Astrocyte (in vitro differentiated cells and primary cell): ENCODE measurements around the gene LARGE1. TPM values are rescaled to one million over a fixed set of nuclear protein-coding genes. Genes with fewer than 3 reads are reported as not detected.

Source experiments
- DNase-seq: peaks from one replicate; pipeline ENCODE4 v3.0.0-alpha.2; 2010; ENCODE audit warnings: low read depth
- FAIRE-seq: peaks from 2 replicates; lab custom pipeline; 2011; peaks lifted over from hg19 to GRCh38; lab: Jason Lieb, UNC
- H2AFZ ChIP-seq: 2 replicates; pipeline ENCODE4 v1.6.0; 2012; ENCODE audit warnings: low read depth, low read length, inconsistent platforms
- H3K27ac ChIP-seq: 2 replicates; pipeline ENCODE4 v1.5.1; 2011; ENCODE audit warnings: low read depth, low read length, inconsistent platforms
- H3K27me3 ChIP-seq: 2 replicates; pipeline ENCODE4 v1.6.0; 2011; ENCODE audit warnings: low read length, inconsistent platforms; ENCODE audit not compliant: insufficient read depth
- H3K36me3 ChIP-seq: 2 replicates; pipeline ENCODE4 v1.5.1; 2011; ENCODE audit warnings: low read length, inconsistent platforms; ENCODE audit not compliant: insufficient read depth
- H3K4me1 ChIP-seq: 2 replicates; pipeline ENCODE4 v1.5.1; 2011; ENCODE audit warnings: low read length, inconsistent platforms; ENCODE audit not compliant: insufficient read depth
- H3K4me2 ChIP-seq: 2 replicates; pipeline ENCODE4 v1.6.0; 2012; ENCODE audit warnings: low read length, inconsistent platforms
- H3K4me3 ChIP-seq: 2 replicates; pipeline ENCODE4 v1.5.1; 2011; ENCODE audit warnings: low read depth, mild to moderate bottlenecking, low read length, inconsistent platforms; ENCODE audit not compliant: insufficient read depth
- H3K79me2 ChIP-seq: 2 replicates; pipeline ENCODE4 v1.6.0; 2012; ENCODE audit warnings: mild to moderate bottlenecking, low read length, inconsistent platforms; ENCODE audit not compliant: insufficient read depth
- H3K9ac ChIP-seq: 2 replicates; pipeline ENCODE4 v1.6.0; 2012; ENCODE audit warnings: mild to moderate bottlenecking, low read length, inconsistent platforms
- H3K9me3 ChIP-seq: 2 replicates; pipeline ENCODE4 v1.5.1; 2012; ENCODE audit warnings: low read depth, mild to moderate bottlenecking, low read length, inconsistent platforms; ENCODE audit not compliant: insufficient read depth
- H4K20me1 ChIP-seq: 2 replicates; pipeline ENCODE4 v1.6.0; 2012; ENCODE audit warnings: low read length, inconsistent platforms; ENCODE audit not compliant: insufficient read depth
- H3K27ac Mint-ChIP-seq: one replicate; pipeline ENCODE4 v1.8.0; 2021; ENCODE audit warnings: mild to moderate bottlenecking, mixed read lengths; ENCODE audit not compliant: unreplicated experiment
- H3K27me3 Mint-ChIP-seq: one replicate; pipeline ENCODE4 v1.8.0; 2021; ENCODE audit warnings: low read depth, mixed read lengths; ENCODE audit not compliant: unreplicated experiment
- H3K36me3 Mint-ChIP-seq: one replicate; pipeline ENCODE4 v1.8.0; 2021; ENCODE audit warnings: low read depth, mixed read lengths; ENCODE audit not compliant: unreplicated experiment
- H3K4me1 Mint-ChIP-seq: one replicate; pipeline ENCODE4 v1.8.0; 2021; ENCODE audit warnings: low read depth, mixed read lengths; ENCODE audit not compliant: unreplicated experiment
- H3K4me3 Mint-ChIP-seq: one replicate; pipeline ENCODE4 v1.8.0; 2021; ENCODE audit warnings: mild to moderate bottlenecking, moderate library complexity, mixed read lengths; ENCODE audit not compliant: unreplicated experiment
- H3K9me3 Mint-ChIP-seq: one replicate; pipeline ENCODE4 v1.8.0; 2021; ENCODE audit warnings: mild to moderate bottlenecking, mixed read lengths; ENCODE audit not compliant: unreplicated experiment
- EZH2 ChIP-seq: IDR thresholded peaks from 2 replicates; pipeline ENCODE4 v1.6.1; 2012; ENCODE audit warnings: mild to moderate bottlenecking, low read length, inconsistent platforms; ENCODE audit not compliant: insufficient read depth
- total RNA-seq: library from RNA; stranded (reverse); gene quantifications from 2 replicates; pipeline ENCODE4 v1.2.1, GENCODE V29; 2021
- TF ChIP-seq, protein P1 (sequence below): IDR thresholded peaks from 2 replicates; pipeline ENCODE4 v1.5.1; 2011; ENCODE audit warnings: low read depth, mild to moderate bottlenecking, inconsistent platforms, low read length, moderate library complexity; ENCODE audit not compliant: insufficient read depth

The LARGE1 gene
- total RNA-seq, 1 donor from 2014 or later, result 92.6 TPM

DNA sequence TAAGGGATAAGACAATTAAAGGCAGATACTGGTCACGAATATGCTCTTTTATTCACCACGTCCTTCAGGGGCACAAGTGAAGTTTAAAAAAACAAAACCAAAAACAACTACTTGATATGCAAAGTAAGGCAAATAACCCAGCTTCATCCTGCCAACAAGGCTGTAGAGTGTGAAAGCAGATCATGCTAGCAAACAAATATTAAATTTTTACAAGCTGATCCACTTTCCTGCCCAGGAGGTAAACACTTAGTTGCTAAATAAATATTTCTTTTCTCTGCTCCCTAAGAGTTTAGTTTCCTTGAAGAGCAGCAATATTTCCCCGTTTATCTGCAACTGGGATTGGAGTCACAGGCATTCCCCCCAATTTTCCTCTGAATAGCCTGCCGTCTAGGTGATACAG lies 300.2 kb downstream of the LARGE1 start:
- Histone ChIP-seq H3K27ac (no peak overlapping the region), H3K79me2 (no peaks in the 10 kb centered on the region), H3K4me3 (no peak overlapping the region), H4K20me1 (no peaks in the 10 kb centered on the region), H3K27me3 (no peaks in the 10 kb centered on the region), H3K36me3 (no peaks in the 10 kb centered on the region), H3K9me3 (no peaks in the 10 kb centered on the region), H3K4me2 (no peak overlapping the region), H2AFZ (no peak overlapping the region), H3K9ac (no peak overlapping the region), H3K4me1 (no peaks in the 10 kb centered on the region)
- Mint-ChIP-seq H3K36me3 (peaks cover 11% of the 10 kb centered on the region), H3K27ac (no peak overlapping the region), H3K4me3 (no peak overlapping the region), H3K4me1 (peaks cover 6% of the 10 kb centered on the region), H3K9me3 (no peaks in the 10 kb centered on the region), H3K27me3 (no peaks in the 10 kb centered on the region)
- no peak for DNase-seq
- no peak for TF ChIP-seq EZH2
- TF ChIP-seq, protein P1, sequence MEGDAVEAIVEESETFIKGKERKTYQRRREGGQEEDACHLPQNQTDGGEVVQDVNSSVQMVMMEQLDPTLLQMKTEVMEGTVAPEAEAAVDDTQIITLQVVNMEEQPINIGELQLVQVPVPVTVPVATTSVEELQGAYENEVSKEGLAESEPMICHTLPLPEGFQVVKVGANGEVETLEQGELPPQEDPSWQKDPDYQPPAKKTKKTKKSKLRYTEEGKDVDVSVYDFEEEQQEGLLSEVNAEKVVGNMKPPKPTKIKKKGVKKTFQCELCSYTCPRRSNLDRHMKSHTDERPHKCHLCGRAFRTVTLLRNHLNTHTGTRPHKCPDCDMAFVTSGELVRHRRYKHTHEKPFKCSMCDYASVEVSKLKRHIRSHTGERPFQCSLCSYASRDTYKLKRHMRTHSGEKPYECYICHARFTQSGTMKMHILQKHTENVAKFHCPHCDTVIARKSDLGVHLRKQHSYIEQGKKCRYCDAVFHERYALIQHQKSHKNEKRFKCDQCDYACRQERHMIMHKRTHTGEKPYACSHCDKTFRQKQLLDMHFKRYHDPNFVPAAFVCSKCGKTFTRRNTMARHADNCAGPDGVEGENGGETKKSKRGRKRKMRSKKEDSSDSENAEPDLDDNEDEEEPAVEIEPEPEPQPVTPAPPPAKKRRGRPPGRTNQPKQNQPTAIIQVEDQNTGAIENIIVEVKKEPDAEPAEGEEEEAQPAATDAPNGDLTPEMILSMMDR, result no peak
- no peak for FAIRE-seq

DNA sequence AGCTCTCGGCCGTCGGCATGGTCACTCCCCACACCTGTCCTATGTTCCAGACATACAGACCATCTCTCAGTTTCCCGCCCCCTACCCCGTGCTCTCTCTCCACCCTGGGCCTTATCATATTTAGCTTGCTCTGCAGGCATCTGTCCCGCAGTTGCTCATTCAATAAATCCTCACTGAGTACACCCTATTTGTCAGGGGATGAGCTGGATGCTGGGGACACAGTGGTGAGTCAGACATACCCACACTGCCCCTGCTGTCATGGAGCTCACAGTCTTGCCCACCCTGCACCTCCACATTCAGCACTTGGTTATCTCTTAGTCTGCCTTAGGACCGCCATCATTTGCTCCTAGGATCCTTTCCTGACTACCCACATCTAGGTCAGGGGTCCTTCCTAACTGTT lies 313.8 kb downstream of the LARGE1 start:
- no peaks in the 10 kb centered on the region for H4K20me1 ChIP-seq
- H3K4me3 Mint-ChIP-seq, result no peak overlapping the region

DNA sequence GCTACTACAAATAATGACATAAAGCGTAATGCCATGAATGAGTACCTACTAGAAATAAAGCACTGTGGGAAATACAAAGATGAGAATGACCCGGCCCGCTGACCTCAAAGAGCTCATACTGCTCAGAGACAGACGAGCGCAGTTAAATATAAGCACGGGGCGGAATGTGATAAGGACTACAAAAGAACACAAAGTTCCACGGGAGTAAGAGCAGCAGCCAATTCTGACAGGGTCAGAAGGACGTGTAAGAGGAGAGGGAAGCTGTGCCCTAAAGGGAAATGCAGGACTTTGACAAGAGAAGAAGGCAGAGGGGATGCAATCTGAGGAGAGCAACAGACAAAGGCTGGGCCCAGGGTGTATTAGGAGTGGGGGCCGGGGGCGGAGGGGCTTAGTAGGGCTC lies 314.6 kb downstream of the LARGE1 start:
- DNase-seq, result no peak
- Mint-ChIP-seq H3K27me3 (no peaks in the 10 kb centered on the region), H3K4me1 (no peaks in the 10 kb centered on the region), H3K36me3 (peaks cover 19% of the 10 kb centered on the region), H3K27ac (no peak overlapping the region), H3K9me3 (no peaks in the 10 kb centered on the region), H3K4me3 (no peak overlapping the region)
- no peak overlapping the region for H3K4me3 ChIP-seq
- no peak overlapping the region for H3K27ac ChIP-seq
- H4K20me1 ChIP-seq, result no peaks in the 10 kb centered on the region
- H3K4me1 ChIP-seq, result no peaks in the 10 kb centered on the region
- no peaks in the 10 kb centered on the region for H3K36me3 ChIP-seq
- TF ChIP-seq, protein P1, result no peak
- no peak for TF ChIP-seq EZH2
- H3K4me2 ChIP-seq, result no peak overlapping the region
- H3K27me3 ChIP-seq, result no peaks in the 10 kb centered on the region
- no peak for FAIRE-seq
- H2AFZ ChIP-seq, result no peak overlapping the region
- H3K79me2 ChIP-seq, result no peaks in the 10 kb centered on the region
- no peak overlapping the region for H3K9ac ChIP-seq
- no peaks in the 10 kb centered on the region for H3K9me3 ChIP-seq

More for the DNA sequence above, 313.8 kb downstream of the LARGE1 start:
- Histone ChIP-seq H3K27ac (no peak overlapping the region), H3K9me3 (no peaks in the 10 kb centered on the region), H3K4me3 (no peak overlapping the region), H3K36me3 (no peaks in the 10 kb centered on the region), H3K4me1 (no peaks in the 10 kb centered on the region), H3K79me2 (no peaks in the 10 kb centered on the region), H3K27me3 (no peaks in the 10 kb centered on the region), H2AFZ (no peak overlapping the region), H3K4me2 (no peak overlapping the region), H3K9ac (no peak overlapping the region)
- no peak for TF ChIP-seq EZH2
- TF ChIP-seq, protein P1, result no peak
- Mint-ChIP-seq H3K4me1 (no peaks in the 10 kb centered on the region), H3K27ac (no peak overlapping the region), H3K36me3 (peaks cover 18% of the 10 kb centered on the region), H3K9me3 (no peaks in the 10 kb centered on the region), H3K27me3 (no peaks in the 10 kb centered on the region)
- no peak for DNase-seq
- FAIRE-seq, result no peak
